H1 (cell line): ENCODE results near the gene CASR.

Experiments used
- ASH2L ChIP-seq: fragments of 200-600, 300-600 bp; sonication (generic); IDR thresholded peaks from one replicate; pipeline ENCODE4 v1.7.1; 2017; ENCODE audit warnings: low read length
- CHD2 ChIP-seq: IDR thresholded peaks from 2 replicates; pipeline ENCODE4 v1.6.1; 2012; ENCODE audit warnings: low read length, improper control_type of control experiment
- CTCF ChIP-seq, 3 experiments: IDR thresholded peaks; 1 replicate in 2 of 3; 2 replicates in 1 of 3; pipeline versions ENCODE4 v1.5.1 to v1.6.1; 2011; ENCODE audit warnings: low read length in 3 of 3, mild to moderate bottlenecking in 3 of 3, inconsistent platforms in 2 of 3, low read depth in 1 of 3, moderate library complexity in 1 of 3; ENCODE audit not compliant: insufficient read depth in 1 of 3; ENCODE audit errors: control extremely low read depth in 1 of 3
- POLR2A ChIP-seq, 2 experiments: IDR thresholded peaks; 1 replicate in 1 of 2; 2 replicates in 1 of 2; pipeline ENCODE4 v1.6.1; 2011; ENCODE audit warnings: low read depth in 2 of 2, low read length in 2 of 2, mild to moderate bottlenecking in 2 of 2; ENCODE audit errors: control extremely low read depth in 1 of 2
- RAD21 ChIP-seq, 2 experiments: IDR thresholded peaks in 1 of 2; conservative IDR thresholded peaks in 1 of 2; 2 replicates each; pipeline ENCODE4 v1.6.1; 2011; ENCODE audit warnings: low read depth in 2 of 2, low read length in 2 of 2, improper control_type of control experiment in 1 of 2, inconsistent platforms in 1 of 2, mild to moderate bottlenecking in 1 of 2, moderate library complexity in 1 of 2
- TAF1 ChIP-seq: IDR thresholded peaks from 2 replicates; pipeline ENCODE4 v1.6.1; 2011; ENCODE audit warnings: mild to moderate bottlenecking, low read depth, low read length

DNA sequence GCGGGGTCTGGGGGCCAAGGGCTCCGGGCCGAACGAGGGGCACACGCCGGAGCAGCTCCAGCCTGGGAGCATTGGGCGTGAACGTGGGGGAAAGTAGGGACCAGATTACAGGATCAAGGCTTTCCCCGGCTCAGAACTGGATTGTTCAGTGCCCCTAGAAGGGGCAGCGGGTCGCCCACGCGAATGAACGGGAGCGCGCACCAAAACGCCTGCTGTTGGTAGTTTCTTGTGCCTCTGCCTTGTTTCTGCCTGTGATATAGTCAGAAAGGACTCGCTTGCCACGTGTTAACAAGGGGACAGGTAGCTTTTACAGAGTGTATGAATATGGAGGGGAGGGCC is 1.1 kb downstream of the CASR start:
- TF ChIP-seq TAF1 = no peak
- TF ChIP-seq POLR2A (IDR thresholded peaks at IDR 0.05; ENCODE audit: control extremely low read depth in 1 of 2, low read depth in 2 of 2, low read length in 2 of 2) = no peak
- no peak for TF ChIP-seq CTCF (IDR thresholded peaks at IDR 0.05; ENCODE audit: control extremely low read depth in 1 of 3, insufficient read depth in 1 of 3, low read depth in 1 of 3, low read length in 3 of 3)
- no peak for TF ChIP-seq ASH2L
- TF ChIP-seq CHD2 = no peak
- TF ChIP-seq RAD21 (IDR thresholded peaks at IDR 0.05 in 1 of 2, conservative IDR thresholded peaks at IDR 0.05 in 1 of 2; ENCODE audit: low read depth in 2 of 2, low read length in 2 of 2) = no peak
